NB4 (cell line): ENCODE results near the gene HPGDS.

ENCODE experiments used
- TF ChIP-seq, protein P1 (sequence below): IDR thresholded peaks from one replicate; pipeline ENCODE4 v1.5.1; 2012; ENCODE audit warnings: low read depth, low read length
- TF ChIP-seq, protein P2 (sequence below): IDR thresholded peaks from 2 replicates; pipeline ENCODE4 v1.6.1; 2011; ENCODE audit warnings: low read depth, low read length

DNA sequence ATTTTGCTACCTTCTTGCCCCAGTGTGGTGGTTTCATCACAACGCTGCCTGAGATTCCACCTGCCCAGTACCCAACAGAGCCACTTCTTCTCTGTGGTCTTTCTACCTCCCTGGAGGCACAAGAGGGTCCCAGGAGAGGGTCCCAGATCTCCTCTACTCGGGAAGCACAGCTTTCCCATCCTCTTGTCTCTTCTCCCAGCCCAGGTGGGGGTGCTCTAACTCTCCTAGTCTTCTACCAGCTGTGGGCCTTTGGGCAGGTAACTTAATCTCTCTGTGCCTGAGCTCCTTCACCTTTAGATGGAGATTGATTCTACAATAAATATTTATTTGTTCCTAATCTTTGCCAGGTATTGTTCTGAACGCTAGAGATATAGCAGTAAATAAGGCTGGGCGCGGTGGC lies 1.8 kb upstream of the HPGDS start:
- TF ChIP-seq, protein P1, sequence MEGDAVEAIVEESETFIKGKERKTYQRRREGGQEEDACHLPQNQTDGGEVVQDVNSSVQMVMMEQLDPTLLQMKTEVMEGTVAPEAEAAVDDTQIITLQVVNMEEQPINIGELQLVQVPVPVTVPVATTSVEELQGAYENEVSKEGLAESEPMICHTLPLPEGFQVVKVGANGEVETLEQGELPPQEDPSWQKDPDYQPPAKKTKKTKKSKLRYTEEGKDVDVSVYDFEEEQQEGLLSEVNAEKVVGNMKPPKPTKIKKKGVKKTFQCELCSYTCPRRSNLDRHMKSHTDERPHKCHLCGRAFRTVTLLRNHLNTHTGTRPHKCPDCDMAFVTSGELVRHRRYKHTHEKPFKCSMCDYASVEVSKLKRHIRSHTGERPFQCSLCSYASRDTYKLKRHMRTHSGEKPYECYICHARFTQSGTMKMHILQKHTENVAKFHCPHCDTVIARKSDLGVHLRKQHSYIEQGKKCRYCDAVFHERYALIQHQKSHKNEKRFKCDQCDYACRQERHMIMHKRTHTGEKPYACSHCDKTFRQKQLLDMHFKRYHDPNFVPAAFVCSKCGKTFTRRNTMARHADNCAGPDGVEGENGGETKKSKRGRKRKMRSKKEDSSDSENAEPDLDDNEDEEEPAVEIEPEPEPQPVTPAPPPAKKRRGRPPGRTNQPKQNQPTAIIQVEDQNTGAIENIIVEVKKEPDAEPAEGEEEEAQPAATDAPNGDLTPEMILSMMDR = no peak
- TF ChIP-seq, protein P2, sequence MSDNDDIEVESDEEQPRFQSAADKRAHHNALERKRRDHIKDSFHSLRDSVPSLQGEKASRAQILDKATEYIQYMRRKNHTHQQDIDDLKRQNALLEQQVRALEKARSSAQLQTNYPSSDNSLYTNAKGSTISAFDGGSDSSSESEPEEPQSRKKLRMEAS = no peak
